ENCODE data around the gene KCNMB1.

GRCh38 chr5:170426149-170426767, 37.1 kb upstream of the KCNMB1 start:
- TF ChIP-seq POLR2A (IDR thresholded peaks at IDR 0.05) (no peak), CTCF (IDR thresholded peaks at IDR 0.05 in 4 of 5, conservative IDR thresholded peaks at IDR 0.05 in 1 of 5) (no peak)
